Stimulated activated CD8-positive, alpha-beta memory T cell treated with anti-CD3 and anti-CD28 coated beads, Interleukin-7, amount 100 ng/mL, for 4 hours (primary cell): Measurements from ENCODE around the gene SRSF2.
"Not testable (repeated sequence)": the region's sequence is repeated elsewhere in the genome, so short reads cannot be mapped to it uniquely, and the experiment has no call there.

Experiments used
- DNase-seq, 2 donors: peaks; one replicate each; pipeline ENCODE4 v3.0.0-alpha.2; 2020; ENCODE audit warnings: low read depth in 2 of 2

The SRSF2 gene

DNA sequence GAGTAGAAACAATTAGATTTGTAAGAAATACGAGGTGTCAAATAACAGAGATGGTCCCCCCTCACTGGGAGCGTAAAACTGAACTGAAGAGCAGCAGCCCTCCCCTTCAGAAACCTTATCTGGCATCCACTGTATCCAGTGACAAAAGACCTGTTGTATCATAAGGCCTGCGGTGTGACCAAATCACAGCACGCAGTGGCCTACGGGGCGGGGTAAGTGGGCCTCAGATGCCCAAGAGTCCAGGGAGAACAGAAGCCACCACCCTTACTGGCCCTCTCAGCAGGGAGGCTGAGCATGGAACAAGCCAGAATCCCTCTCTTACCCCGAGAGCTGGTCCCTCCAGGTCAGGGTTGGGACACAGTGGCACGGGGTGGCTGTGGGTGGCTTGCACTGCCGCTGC, 16.2 kb downstream of the SRSF2 start:
- no peak for DNase-seq

DNA sequence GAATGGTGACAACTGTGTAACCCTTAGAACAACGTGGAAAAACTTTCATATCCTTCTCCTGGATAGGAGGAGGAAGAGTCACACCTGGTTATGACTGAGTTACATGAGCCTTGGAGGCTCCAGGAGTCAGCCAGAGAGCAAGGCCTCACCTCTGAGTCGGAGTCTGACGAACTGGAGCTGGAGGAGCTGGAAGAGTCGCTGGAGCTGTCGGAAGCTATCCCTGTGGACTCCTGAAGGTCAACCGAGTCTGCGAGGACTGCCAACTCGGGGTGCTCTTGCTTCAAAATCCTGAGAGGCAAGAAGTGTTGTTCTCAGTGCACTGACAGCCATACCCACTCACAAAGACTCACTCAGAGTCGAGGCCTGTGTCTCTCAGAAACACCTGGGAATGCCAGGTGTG, 16.9 kb downstream of the SRSF2 start:
- DNase-seq: no peak

DNA sequence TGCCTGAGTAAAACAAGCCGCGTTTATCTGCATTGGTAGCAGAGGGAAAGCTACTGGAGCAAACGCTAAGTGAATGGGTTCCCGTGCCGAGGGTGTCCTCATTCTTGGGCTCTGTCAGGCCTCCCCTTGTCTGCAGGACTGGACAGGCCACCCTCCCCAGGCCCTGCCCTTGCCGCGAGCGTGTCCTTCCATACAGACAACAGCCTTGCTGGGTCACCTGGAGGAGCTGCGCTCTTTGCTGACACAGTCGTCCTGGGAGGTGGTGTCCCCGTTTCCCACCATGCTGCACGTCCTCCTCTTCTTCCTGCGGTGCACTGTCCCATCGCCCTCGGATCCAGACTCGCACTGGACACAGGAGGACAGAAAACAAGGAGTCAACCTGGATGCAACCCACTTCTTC, 18.6 kb downstream of the SRSF2 start:
- DNase-seq: no peak

DNA sequence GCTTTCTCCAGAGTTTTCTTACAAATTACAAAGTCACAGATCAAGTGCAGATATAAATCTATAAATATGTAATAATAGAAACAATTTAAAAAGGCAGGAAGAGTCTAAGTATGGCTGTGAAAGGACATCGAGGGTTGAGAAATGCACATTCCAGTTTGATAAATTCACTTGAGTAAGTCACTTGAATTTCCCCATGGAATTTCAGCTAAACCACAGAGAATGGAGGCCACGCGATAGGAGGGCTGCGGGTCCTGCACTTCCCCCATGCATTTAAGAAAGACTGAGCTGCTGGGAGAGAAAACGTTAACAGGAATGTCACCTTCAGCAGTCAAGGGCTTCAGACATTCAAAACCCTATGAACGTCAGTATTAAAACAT, 20.3 kb downstream of the SRSF2 start:
- DNase-seq: no peak

DNA sequence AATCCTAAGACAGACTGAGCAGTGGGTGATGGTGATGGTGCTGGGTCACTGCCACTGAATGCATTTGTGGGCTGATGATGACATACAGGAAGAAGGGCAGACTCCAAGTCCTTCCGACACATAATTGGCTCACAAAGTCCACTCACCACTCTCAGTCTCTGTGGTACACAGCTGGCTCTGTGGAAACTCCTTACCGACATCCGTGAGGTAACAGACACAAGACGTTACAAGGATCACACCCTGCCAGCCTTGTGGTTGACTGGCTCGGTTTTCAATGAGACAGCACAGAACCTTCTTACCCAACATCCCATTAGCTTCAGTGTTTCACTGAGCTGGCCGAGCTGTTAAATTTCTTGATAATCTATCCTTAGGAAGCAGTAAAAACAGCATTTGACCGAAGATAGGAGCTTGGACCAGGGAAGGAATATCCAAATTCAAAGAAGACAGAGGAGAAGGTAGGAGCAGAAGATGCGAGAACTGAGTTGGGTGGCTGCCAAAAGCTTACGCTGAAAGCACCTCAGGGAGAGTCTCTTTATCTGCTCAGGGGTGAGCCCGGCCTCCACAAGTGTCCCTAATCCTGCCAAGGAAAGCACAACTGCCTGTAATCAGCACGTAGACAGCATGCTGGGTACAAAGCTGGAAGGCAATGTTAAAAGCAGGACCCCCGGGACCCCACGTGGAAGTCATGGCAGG, 20.8 kb downstream of the SRSF2 start:
- peak; percentile 73 for DNase-seq

DNA sequence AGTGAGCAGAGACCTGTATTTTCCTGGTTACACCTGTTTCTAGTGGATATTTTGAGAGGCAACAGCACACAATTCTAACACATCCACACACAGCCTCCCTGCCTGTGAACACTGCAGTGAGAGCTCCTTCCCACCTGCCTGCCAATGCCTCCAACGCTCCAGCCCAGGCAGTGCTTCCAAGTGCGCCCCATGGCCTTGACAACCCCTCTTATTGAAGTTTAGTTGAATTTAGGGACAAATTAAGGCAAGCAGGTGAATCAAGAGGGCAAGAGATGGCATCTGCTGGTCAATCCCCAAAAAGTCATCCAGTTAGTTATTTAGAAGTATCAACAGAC, 21.7 kb downstream of the SRSF2 start:
- no peak for DNase-seq

DNA sequence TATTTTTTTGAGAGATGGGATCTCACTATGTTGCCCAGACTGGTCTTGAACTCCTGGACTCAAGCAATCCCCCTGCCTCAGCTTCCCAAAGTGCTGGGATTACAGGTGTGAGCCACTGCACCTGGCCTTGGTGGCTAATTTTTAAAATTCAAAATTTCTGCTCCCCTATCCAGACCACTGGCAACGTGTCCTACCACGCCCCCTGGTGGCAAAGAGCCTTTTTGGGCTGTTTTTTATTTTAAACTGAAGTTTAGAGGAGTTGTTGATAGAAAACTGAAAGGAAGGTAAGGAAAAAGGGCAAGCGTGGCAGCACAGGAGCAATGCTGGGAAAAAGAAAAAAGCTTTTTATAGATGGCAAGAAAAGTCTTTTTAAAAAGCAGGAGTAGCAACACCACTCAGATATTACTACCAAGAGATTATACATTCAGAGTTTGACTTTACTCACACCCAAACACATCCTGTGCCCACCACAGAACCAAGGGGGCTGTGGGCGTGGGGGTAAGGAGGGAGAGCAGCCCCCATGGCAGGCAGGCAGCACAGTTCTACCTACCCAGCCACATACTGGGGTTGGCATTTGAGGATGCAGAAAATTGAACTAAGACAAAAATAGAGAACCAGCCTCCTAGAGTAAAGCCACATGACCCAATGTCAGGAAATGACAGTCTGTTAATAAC, 22.2 kb downstream of the SRSF2 start:
- DNase-seq: peak; percentile 45 to 64

DNA sequence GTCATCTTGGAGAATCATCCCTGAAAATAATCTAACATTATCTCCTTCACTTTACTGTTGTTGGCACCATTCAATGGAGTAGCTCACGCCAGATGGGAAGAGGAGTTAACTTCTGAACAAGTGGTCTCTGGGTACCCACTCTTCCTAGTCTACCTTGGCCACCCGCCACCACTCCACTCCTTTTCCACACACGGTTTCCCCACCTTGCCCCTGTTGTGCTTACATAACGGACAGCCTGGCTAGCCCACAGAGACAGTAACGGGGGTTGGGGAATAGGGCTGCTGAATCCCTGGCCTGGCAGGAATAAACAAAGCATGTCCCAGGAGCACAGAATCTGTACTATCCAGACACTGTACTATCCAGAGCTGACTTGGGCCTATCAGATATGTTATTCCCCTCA, 22.8 kb downstream of the SRSF2 start:
- DNase-seq: no peak

DNA sequence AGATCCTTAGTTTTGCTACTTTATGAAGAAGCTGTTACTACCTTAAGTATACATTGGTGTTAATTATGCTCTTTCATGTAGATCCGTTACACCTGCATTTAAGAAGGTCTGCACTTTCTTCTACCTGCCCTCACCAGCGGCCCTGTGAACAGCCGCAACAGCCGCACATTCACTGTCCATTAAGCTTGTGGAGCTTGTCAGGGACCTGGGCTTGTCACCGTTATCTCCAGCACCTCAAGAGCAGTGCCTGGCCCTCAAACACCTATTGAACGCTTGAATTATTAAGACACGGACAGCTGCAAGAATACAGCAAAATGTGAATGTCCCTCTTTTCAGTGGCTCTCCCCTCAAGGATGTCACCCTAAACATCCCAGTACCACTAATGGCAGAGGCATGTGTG, 23.4 kb downstream of the SRSF2 start:
- DNase-seq: no peak

DNA sequence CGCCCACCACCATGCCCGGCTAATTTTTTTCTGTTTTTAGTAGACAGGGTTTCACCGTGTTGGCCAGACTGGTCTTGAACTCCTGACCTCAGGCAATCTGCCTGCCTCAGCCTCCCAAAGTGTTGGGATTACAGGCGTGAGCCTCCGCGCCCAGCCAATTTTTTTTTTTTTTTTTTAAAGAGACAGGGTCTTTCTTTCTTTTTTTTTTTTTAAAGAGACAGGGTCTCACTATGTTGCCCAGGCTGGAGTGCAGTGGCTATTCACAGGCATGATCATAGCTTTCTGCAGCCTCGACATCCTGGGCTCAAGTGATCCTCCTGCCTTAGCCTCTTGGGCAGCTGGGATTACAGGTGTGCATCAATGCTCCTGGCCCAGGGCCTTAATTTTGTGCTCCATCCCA, 24.8 kb downstream of the SRSF2 start:
- DNase-seq: not testable (repeated sequence)

DNA sequence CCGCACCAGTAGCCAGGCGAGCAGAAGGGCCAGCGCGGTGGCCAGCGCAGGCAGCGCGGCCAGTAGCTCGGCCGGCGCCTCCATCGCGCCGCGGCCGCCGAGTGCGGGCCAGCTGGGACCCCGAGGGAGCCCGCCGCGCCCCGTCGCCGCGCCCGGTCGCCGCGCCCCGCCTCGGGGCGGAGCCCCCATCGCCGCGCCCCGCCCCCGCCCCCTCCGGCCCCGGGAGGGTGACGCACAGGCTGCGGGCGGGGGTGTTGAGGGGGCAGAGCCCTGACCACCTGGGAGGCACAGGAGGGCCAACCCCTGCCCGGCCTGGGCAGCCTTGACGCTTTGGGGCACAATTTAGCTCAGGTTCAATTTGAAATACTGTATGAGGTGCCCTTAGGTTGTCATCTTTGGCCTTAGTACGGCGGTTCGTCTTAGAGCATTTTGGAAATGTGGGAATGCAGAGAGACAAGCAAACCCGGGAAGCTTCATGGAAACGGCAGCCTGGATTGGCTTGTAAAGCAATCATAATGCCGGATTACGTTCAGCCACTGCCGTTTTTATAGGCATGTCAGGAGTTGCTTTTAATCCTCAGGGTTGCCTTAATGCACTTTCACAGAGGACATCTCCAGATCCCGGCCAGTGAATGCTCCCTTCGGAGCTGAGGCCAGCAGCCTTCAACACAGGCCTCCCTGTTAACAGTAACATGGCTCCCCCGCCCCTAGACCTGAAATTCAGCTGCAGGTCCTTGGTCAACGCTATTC, 26.1 kb downstream of the SRSF2 start, which contains the start of gene MXRA7:
Gene MXRA7, minus strand, starts transcription at position 103 of the 749 bp plus-strand sequence. Its CDS starts 19 bp downstream, at position 84.
- peak in 1 of 2 donors; percentile 63 for DNase-seq

DNA sequence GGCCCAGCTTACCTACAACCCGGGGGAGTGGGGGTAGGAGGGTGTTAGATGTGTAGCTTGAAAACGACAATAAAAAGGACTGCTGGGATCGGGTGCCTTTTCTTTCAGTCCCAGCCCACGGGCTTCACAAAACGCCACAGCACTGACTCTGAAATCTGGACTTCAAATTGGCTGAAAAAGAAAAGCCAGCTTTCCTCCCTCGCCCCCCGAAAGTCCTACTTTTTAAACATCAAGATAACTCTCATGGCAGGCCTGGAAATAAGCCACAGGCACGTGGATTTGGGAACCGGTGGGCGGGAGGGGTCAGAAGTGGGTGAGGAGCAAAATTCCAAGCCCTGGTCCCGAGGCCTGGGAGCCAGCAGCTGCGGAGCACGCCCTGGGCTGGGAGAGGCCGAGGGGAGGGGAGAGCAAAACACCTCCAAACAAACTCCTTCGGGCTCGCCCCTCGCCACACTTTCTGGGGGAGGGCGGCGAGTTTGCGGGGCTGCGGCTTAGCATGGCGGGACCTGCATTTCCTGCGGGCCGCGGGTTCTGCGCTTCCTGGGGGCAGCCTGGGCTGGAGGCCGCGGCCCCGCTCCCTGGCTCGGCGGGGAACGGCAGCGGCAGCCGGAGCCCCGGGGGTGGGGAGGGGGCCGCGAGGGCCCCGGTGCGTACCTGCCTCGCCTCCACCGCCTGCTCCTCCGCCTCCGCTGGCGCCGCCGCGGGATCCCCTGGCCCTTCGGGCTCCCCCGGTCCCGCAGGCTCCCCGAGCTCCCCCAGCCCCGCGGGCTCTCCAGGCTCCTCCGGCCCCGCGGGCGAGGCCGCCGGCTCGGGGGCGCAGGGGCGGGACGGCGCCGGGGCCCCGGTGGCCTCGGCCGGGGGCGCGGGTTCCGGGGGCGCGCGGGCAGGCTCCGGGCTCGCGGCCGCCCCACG, 26.9 kb downstream of the SRSF2 start:
- DNase-seq: not testable (repeated sequence)

DNA sequence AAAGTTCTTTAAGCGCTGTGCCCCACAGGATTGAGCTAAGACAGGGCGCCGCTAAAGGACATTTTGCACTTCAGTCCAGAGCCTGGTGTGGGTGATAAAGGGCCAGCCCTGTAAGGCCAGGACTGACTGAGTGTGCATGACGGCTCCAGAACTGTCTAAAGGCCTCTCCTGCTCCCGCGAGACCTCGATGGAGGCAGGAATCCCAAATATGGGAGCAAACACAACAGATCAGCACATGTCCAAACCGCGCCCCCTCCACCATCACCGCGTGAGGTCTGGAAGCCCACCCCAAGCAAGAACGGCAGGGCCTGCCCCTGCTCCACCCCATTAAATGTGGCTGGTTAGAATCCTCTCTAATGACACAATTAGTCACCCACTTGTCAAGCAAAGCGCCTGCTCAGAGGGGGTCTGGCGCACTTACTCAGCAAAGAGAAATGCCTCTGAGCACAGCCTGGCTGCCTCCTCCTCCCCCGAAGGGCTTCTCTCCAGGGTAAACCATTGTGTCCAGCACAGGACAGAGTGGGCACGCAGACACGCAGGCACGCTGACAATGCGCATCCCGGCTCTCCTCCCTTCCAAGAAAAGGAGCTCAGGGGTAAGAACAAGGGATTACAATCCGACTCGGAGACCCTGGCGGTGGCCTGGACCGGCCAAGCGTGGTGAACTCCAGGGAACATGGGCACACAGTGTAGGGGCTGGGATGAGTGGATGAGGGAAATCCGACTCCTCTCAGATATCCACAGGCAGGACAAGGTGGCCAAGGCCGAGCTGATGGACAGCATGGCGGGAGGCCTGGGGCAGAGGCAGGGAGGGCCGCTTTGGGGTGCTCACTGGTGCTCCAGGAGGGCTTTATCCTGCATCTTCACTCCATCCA, 27.8 kb downstream of the SRSF2 start:
- DNase-seq: no peak

DNA sequence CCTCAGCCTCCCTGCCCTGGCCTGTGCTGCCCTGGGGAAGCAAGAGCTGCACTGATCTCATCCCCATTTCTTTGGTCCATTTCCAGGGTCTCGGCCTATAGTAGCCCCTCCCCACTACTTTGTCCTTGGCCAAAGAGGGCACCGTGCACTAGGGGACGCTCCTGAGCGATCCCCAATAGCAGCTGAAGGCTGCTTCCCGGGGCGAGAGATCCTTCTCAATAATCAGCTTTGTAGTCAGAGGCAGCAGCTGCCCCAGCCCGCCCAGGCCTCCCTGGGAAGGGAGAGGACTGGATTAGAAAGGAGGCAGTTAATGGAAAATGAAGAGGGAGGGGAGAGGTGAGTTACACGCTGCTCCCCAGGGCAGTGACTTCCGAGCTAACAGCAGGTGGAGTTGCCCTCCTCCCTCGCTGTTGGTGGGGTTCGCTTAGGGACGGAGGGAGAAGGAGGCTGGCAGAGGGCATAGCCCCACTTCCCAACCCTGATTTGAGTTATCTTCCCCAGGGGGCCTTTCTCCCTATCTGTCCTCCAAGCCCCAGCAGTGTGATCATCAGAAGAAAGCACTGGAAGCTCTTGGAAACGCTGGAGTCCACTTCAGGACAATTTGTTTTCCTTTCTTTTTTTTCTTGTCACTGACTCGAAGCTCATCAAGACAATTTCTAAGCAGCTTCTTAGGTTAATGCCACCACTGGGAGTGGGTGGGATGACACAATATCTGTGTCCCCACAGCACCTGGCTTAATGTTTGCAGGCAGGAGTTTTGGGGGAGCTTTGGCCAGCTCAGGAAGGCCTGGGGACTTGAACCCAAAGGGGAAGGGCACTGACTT, 28.9 kb downstream of the SRSF2 start:
- no peak for DNase-seq

DNA sequence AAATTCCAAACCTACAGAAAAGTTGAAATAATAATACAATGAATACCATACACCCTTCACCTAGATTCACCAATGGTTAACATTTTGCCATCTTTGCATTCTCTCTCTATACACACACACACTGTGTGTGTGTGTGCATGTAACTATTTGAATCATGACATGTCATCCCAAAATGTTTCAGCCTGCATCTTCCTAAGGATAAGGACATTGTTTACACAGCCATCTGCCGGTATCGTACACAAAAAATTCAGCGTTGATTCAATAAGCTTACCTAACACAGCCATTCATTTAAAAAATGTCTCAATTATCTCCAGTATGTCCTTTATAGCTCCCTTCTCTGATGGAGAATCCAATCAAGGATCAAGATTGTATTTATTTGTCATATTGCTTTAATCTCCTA, 30.3 kb downstream of the SRSF2 start:
- DNase-seq: no peak

DNA sequence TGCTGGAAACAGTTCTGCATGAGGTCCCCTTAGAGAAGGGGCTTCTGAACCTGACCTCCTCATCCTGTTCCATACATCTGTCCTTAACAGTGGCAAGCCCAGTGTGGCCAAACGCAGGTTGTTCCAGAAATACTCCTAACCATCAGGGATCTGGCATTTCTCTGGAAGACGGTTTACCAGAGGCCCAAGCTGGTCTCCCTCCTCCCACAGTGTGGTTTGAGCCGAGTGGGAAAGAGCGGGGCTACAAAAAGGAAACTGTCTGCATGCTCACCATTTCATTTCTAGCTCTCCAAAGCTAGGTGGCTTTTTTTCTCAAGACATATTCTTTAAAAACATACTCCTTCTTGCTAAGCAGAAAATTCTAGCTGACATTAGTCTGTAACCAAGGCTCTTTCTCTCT, 32.3 kb downstream of the SRSF2 start:
- DNase-seq: no peak

DNA sequence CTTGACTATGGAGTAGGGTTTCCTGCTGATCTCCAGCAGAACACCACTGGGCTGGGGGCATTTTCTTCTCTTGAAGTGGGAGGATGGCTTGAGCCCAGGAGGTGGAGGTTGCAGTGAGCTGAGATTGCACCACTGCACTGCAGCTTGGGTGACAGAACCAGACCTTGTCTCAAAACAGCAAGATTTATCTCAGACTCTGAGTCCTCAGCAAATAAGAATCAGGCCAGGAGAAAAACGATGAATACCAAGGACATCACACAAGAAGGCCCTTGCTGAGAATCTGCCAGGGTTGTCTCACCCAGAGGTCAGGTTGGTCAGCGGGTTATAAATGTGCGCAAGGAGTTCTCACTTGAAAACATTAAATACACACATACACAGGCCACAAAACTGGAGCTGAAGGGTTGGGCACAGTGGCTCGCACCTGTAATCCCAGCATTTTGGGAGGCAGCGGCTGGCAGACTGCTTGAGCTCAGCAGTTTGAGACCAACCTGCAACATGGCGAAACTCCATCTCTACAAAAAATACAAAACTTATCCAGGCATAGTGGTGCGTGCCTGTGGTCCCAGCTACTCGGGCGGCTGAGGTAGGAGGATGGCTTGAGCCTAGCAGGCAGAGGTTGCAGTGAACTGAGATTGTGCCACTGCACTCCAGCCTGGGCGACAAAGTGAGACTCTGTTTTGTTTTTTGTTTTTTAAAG, 34.0 kb downstream of the SRSF2 start:
- no peak for DNase-seq

DNA sequence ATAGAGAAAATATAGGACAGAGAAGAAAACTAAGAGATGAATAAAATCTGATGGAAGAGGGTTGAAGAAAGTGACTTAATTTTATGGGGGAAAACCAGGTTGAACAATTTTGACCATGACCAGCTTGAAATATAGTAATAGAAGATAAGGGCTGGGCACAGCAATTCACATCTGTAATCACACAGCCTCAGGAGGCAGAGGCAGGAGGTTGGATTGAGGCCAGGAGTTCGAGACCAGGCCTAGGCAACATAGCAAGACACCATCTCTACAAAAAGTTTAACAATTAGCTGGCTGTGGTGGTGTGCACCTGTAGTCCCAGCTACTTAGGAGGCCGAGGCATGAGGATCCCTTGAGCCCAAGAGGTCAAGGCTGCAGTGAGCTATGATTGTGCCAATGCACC, 35.1 kb downstream of the SRSF2 start:
- no peak for DNase-seq

DNA sequence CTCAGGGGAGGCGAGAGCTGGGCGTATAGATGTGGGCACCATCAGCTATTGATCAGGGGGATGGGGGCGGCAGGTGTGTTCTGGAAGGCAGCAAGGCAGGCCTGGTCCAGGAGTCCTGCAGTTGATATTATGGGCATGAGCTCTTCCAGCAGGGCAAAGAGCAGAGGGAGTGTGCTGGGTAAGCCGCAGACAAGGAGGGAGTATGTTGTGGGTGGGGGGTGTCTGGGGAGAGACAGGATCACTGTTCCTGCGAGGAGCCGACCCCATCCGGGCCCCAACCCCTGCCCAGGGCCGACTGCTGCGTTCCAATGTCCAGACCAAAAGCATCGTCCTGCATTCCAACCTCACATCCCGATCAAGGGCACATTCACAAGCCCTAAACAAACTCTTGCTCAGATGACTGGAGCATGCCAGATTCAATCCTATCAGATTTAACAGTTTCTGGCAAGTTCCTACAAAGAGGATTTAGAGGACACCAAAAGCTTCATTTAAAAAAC, 35.6 kb downstream of the SRSF2 start:
- no peak for DNase-seq
